GM21723 (cell line): ENCODE measurements around the gene GRIP2.

Source experiments
- ATAC-seq: cut with Tn5 transposase; IDR thresholded peaks from one replicate; pipeline ENCODE4 v1.9.1; 2021; ENCODE audit warnings: mild to moderate bottlenecking, moderate library complexity; ENCODE audit not compliant: unreplicated experiment

Gene GRIP2

GRCh38 chr3:14439501-14440167 is 100.5 kb downstream of the GRIP2 start:
- no peak for ATAC-seq
